ENCODE measurements around the gene KRTAP19-6. TPM values are rescaled to one million over a fixed set of nuclear protein-coding genes. Genes with fewer than 3 reads are reported as not detected.

The KRTAP19-6 gene
- total RNA-seq, 1 experiment from 2014 or later = not detected

GRCh38 chr21:30563072-30563471, 21.4 kb upstream of the KRTAP19-6 start:
- TF ChIP-seq EZH2 (IDR thresholded peaks at IDR 0.05; ENCODE audit: borderline replicate concordance, low read depth, low read length, poor library complexity, severe bottlenecking) (no peak), CTCF (conservative IDR thresholded peaks at IDR 0.05; ENCODE audit: low read depth, low read length) (no peak)
- Histone ChIP-seq H3K27me3 (replicated peaks; ENCODE audit: insufficient read depth, low read depth, low read length, poor library complexity) (no peaks in the 10 kb centered on the region), H3K27ac (ENCODE audit: low read depth, low read length, poor library complexity, severe bottlenecking) (no peak overlapping the region), H3K4me1 (ENCODE audit: insufficient read depth, low read length, poor library complexity, severe bottlenecking) (no peaks in the 10 kb centered on the region), H3K4me3 (ENCODE audit: low read depth, low read length, poor library complexity, severe bottlenecking) (no peak overlapping the region), H3K36me3 (ENCODE audit: insufficient read depth, low read length, poor library complexity, severe bottlenecking) (no peaks in the 10 kb centered on the region), H3K9me3 (ENCODE audit: low read depth, low read length, poor library complexity, severe bottlenecking) (peaks cover 7% of the 10 kb centered on the region)
- intact Hi-C loops (cut with micrococcal nuclease; ENCODE audit: unreplicated experiment) = no loop called here
- ChIA-PET CTCF (no interaction called here), POLR2A (ENCODE audit: low non-redundant PET) (no interaction called here)
- no TSS peak for BruUV-seq (replicated peaks)
- no peak for DNase-seq (ENCODE audit: low spot score)

- peaks cover 7% of the 10 kb centered on the region for H3K9me3 ChIP-seq (ENCODE audit: low read depth, low read length, poor library complexity, severe bottlenecking)
- intact Hi-C loops (cut with micrococcal nuclease; ENCODE audit: unreplicated experiment) = no loop called here
- ChIA-PET CTCF (no interaction called here), POLR2A (ENCODE audit: low non-redundant PET) (no interaction called here)
- no TSS peak for BruUV-seq (replicated peaks)
- H3K36me3 ChIP-seq (ENCODE audit: insufficient read depth, low read length, poor library complexity, severe bottlenecking) = no peaks in the 10 kb centered on the region
- TF ChIP-seq CTCF (conservative IDR thresholded peaks at IDR 0.05; ENCODE audit: low read depth, low read length) = no peak
- TF ChIP-seq EZH2 (IDR thresholded peaks at IDR 0.05; ENCODE audit: borderline replicate concordance, low read depth, low read length, poor library complexity, severe bottlenecking) = no peak
- no peaks in the 10 kb centered on the region for H3K27me3 ChIP-seq (replicated peaks; ENCODE audit: insufficient read depth, low read depth, low read length, poor library complexity)
- H3K27ac ChIP-seq (ENCODE audit: low read depth, low read length, poor library complexity, severe bottlenecking) = no peak overlapping the region
- no peak overlapping the region for H3K4me3 ChIP-seq (ENCODE audit: low read depth, low read length, poor library complexity, severe bottlenecking)
- no peak for DNase-seq (ENCODE audit: low spot score)
- H3K4me1 ChIP-seq (ENCODE audit: insufficient read depth, low read length, poor library complexity, severe bottlenecking) = no peaks in the 10 kb centered on the region
These were observed 20.3 kb upstream of the KRTAP19-6 start for GRCh38 chr21:30561957-30562356.

DNA sequence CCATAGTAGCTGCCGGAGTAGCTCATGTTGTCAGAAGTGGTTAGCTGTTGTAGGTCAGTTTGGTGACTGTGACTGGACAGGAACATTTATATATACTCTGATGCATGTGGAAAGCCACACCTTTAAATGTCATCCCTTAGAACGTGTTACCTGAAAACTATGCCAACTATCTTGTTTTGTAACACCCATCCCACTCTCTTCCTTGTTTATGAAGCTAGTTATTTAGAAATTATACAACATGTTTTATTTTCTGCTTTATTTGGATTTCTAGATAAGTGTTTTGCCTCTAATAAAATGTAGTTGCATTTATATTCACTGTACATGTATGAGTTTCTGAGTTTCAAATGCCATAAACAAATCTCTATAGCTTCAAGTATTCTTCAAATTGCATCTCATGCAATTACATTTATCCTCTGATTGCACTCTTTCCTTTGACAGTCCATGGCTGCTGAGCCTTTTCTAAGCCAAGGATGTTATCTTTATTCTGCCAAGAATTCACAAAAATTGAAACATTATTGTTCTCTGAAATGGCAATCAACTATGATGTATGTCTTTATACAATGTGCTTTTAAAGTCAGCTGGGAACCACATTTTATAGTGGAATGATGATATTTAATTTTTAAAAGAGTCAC, 19.7 kb upstream of the KRTAP19-6 start, which contains the start of gene KRTAP19-7:
Gene KRTAP19-7 (minus strand): TSS at position 51 of the 632 bp plus-strand sequence. CDS start 25 bp downstream, at position 26.
- intact Hi-C loops (cut with micrococcal nuclease; ENCODE audit: unreplicated experiment) = no loop called here
- ChIA-PET CTCF (no interaction called here), POLR2A (ENCODE audit: low non-redundant PET) (no interaction called here)
- Histone ChIP-seq H3K36me3 (ENCODE audit: insufficient read depth, low read length, poor library complexity, severe bottlenecking) (no peaks in the 10 kb centered on the region), H3K27me3 (replicated peaks; ENCODE audit: insufficient read depth, low read depth, low read length, poor library complexity) (no peaks in the 10 kb centered on the region), H3K4me1 (ENCODE audit: insufficient read depth, low read length, poor library complexity, severe bottlenecking) (no peaks in the 10 kb centered on the region), H3K27ac (ENCODE audit: low read depth, low read length, poor library complexity, severe bottlenecking) (no peak within 1 kb of the TSS), H3K9me3 (ENCODE audit: low read depth, low read length, poor library complexity, severe bottlenecking) (peaks cover 7% of the 10 kb centered on the region), H3K4me3 (ENCODE audit: low read depth, low read length, poor library complexity, severe bottlenecking) (no peak within 1 kb of the TSS)
- BruUV-seq (replicated peaks) = no TSS peak
- no peak for DNase-seq (ENCODE audit: low spot score)
- TF ChIP-seq EZH2 (IDR thresholded peaks at IDR 0.05; ENCODE audit: borderline replicate concordance, low read depth, low read length, poor library complexity, severe bottlenecking) (no peak), CTCF (conservative IDR thresholded peaks at IDR 0.05; ENCODE audit: low read depth, low read length) (no peak)

Measured in A673 (cell line).